ENCODE data around the gene SIAH1.
A peak's percentile ranks its signal among the peaks of the same experiment; 100 is the strongest.
"Not testable (repeated sequence)": the region's sequence is repeated elsewhere in the genome, so short reads cannot be mapped to it uniquely, and the experiment has no call there.

Gene SIAH1

DNA sequence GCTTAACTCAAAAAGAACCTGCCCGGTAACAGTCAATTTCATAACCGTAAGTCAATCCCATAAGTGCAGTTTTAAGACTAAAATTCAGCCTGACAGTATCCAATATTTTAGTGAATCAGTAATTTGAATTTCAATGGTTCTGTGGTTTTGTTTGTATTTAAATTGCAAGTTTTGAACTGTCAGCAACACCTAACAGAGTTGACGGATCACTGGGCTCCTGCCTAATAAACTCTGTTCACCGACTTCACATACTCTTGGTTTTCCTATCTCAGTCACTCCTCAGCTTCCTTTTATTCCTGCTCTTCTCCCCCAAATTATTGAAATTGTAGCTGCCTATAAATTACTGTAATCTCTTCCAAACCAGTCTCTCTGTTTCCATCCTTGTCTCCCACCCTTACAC, 12.5 kb downstream of the SIAH1 start:
- no peak overlapping the region for H3K9ac ChIP-seq (ENCODE audit: insufficient read length)
- no peak overlapping the region for H3K27ac ChIP-seq
- DNase-seq (ENCODE audit: low read depth, low spot score): no peak
- H3K4me3 ChIP-seq: no peak overlapping the region
- no peak for TF ChIP-seq EZH2 (IDR thresholded peaks at IDR 0.05)
- no peak for TF ChIP-seq POLR2AphosphoS5 (IDR thresholded peaks at IDR 0.05; ENCODE audit: borderline replicate concordance, low read depth, low read length)
- no peak for TF ChIP-seq FOXP2 (optimal IDR thresholded peaks at IDR 0.05; ENCODE audit: control extremely low read depth, extremely low read length, insufficient read depth)
- H3K36me3 ChIP-seq (ENCODE audit: insufficient read depth, low read length): no peaks in the 10 kb centered on the region
- no peaks in the 10 kb centered on the region for H3K9me3 ChIP-seq (ENCODE audit: low read depth, low read length)

GRCh38 chr16:48371393-48371780, 13.8 kb downstream of the SIAH1 start:
- Histone ChIP-seq H3K27ac (0 out of 2 replicates have a peak overlapping the region, but pooled peaks have one; percentile 25), H3K4me3 (no peak overlapping the region), H3K36me3 (ENCODE audit: insufficient read depth, low read length) (no peaks in the 10 kb centered on the region), H3K9ac (ENCODE audit: insufficient read length) (no peak overlapping the region), H3K9me3 (ENCODE audit: low read depth, low read length) (no peaks in the 10 kb centered on the region)
- TF ChIP-seq POLR2AphosphoS5 (IDR thresholded peaks at IDR 0.05; ENCODE audit: borderline replicate concordance, low read depth, low read length) (no peak), EZH2 (IDR thresholded peaks at IDR 0.05) (no peak), FOXP2 (optimal IDR thresholded peaks at IDR 0.05; ENCODE audit: control extremely low read depth, extremely low read length, insufficient read depth) (no peak)
- DNase-seq (ENCODE audit: low read depth, low spot score): no peak

- not testable (repeated sequence) for H3K9me3 ChIP-seq (ENCODE audit: low read depth, low read length); H3K4me3 ChIP-seq; H3K36me3 ChIP-seq (ENCODE audit: insufficient read depth, low read length); DNase-seq (ENCODE audit: low read depth, low spot score); H3K9ac ChIP-seq (ENCODE audit: insufficient read length)
- 0 out of 2 replicates have a peak overlapping the region, but pooled peaks have one; percentile 25 for H3K27ac ChIP-seq
Observed at GRCh38 chr16:48370668-48371392, 14.4 kb downstream of the SIAH1 start.

DNA sequence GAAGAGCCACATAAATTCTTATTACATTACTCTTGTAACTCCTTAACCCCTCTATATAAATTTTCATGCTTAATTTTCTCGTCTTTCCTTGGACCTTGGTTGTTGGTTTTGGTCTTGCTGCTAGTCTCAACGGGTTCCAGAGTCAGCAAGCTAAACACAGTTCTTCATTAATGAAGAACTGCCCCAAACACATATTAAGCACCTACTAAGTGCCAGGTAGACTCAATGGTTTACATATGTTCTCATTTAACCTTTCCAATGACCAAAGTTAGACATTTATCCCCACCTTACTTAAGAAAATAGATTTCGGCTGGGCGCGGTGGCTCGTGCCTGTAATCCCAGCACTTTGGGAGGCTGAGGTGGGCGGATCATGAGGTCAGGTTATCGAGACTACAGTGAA, 15.0 kb downstream of the SIAH1 start:
- no peaks in the 10 kb centered on the region for H3K9me3 ChIP-seq (ENCODE audit: low read depth, low read length)
- no peak overlapping the region for H3K4me3 ChIP-seq
- no peak for DNase-seq (ENCODE audit: low read depth, low spot score)
- H3K36me3 ChIP-seq (ENCODE audit: insufficient read depth, low read length): no peaks in the 10 kb centered on the region
- H3K27ac ChIP-seq: no peak overlapping the region
- TF ChIP-seq POLR2AphosphoS5 (IDR thresholded peaks at IDR 0.05; ENCODE audit: borderline replicate concordance, low read depth, low read length) (no peak), FOXP2 (optimal IDR thresholded peaks at IDR 0.05; ENCODE audit: control extremely low read depth, extremely low read length, insufficient read depth) (no peak), EZH2 (IDR thresholded peaks at IDR 0.05) (no peak)
- H3K9ac ChIP-seq (ENCODE audit: insufficient read length): no peak overlapping the region

- Histone ChIP-seq H3K9me3 (ENCODE audit: low read depth, low read length) (no peaks in the 10 kb centered on the region), H3K27ac (no peak overlapping the region), H3K36me3 (ENCODE audit: insufficient read depth, low read length) (no peaks in the 10 kb centered on the region), H3K4me3 (no peak overlapping the region), H3K9ac (ENCODE audit: insufficient read length) (no peak overlapping the region)
- TF ChIP-seq POLR2AphosphoS5 (IDR thresholded peaks at IDR 0.05; ENCODE audit: borderline replicate concordance, low read depth, low read length) (no peak), FOXP2 (optimal IDR thresholded peaks at IDR 0.05; ENCODE audit: control extremely low read depth, extremely low read length, insufficient read depth) (no peak), EZH2 (IDR thresholded peaks at IDR 0.05) (no peak)
- no peak for DNase-seq (ENCODE audit: low read depth, low spot score)
Observed at GRCh38 chr16:48369765-48370164, 15.4 kb downstream of the SIAH1 start.

GRCh38 chr16:48367441-48368049, 17.7 kb downstream of the SIAH1 start:
- H3K27ac ChIP-seq: peak overlapping the region; percentile 97
- H3K4me3 ChIP-seq: peak overlapping the region; percentile 83; the same call in 1 of the 2 replicates
- no peak overlapping the region for H3K9ac ChIP-seq (ENCODE audit: insufficient read length)
- no peak for DNase-seq (ENCODE audit: low read depth, low spot score)
- H3K36me3 ChIP-seq (ENCODE audit: insufficient read depth, low read length): no peaks in the 10 kb centered on the region
- TF ChIP-seq FOXP2 (optimal IDR thresholded peaks at IDR 0.05; ENCODE audit: control extremely low read depth, extremely low read length, insufficient read depth) (no peak), POLR2AphosphoS5 (IDR thresholded peaks at IDR 0.05; ENCODE audit: borderline replicate concordance, low read depth, low read length) (no peak), EZH2 (IDR thresholded peaks at IDR 0.05) (no peak)
- no peaks in the 10 kb centered on the region for H3K9me3 ChIP-seq (ENCODE audit: low read depth, low read length)

GRCh38 chr16:48366165-48367093, 18.8 kb downstream of the SIAH1 start:
- peak overlapping the region; percentile 97 for H3K27ac ChIP-seq
- H3K4me3 ChIP-seq: peak overlapping the region; percentile 83
- TF ChIP-seq POLR2AphosphoS5 (IDR thresholded peaks at IDR 0.05; ENCODE audit: borderline replicate concordance, low read depth, low read length) (no peak), FOXP2 (optimal IDR thresholded peaks at IDR 0.05; ENCODE audit: control extremely low read depth, extremely low read length, insufficient read depth) (no peak), EZH2 (IDR thresholded peaks at IDR 0.05) (no peak)
- H3K36me3 ChIP-seq (ENCODE audit: insufficient read depth, low read length): peaks cover 7% of the 10 kb centered on the region; the same call in 1 of the 2 replicates
- H3K9me3 ChIP-seq (ENCODE audit: low read depth, low read length): no peaks in the 10 kb centered on the region
- H3K9ac ChIP-seq (ENCODE audit: insufficient read length): peak overlapping the region; percentile 89
- DNase-seq (ENCODE audit: low read depth, low spot score): peak; percentile 42

- Histone ChIP-seq H3K9ac (ENCODE audit: insufficient read length) (peak overlapping the region; percentile 89), H3K9me3 (ENCODE audit: low read depth, low read length) (no peaks in the 10 kb centered on the region), H3K36me3 (ENCODE audit: insufficient read depth, low read length) (peaks cover 7% of the 10 kb centered on the region; the same call in 1 of the 2 replicates), H3K4me3 (peak overlapping the region; percentile 83), H3K27ac (peak overlapping the region; percentile 97)
- TF ChIP-seq POLR2AphosphoS5 (IDR thresholded peaks at IDR 0.05; ENCODE audit: borderline replicate concordance, low read depth, low read length) (peak; percentile 57; the same call in 1 of the 2 replicates), EZH2 (IDR thresholded peaks at IDR 0.05) (no peak)
- no peak for DNase-seq (ENCODE audit: low read depth, low spot score)
Observed at GRCh38 chr16:48365601-48366164, 19.5 kb downstream of the SIAH1 start.
